ENCODE data around the gene TALDO1. TPM values are rescaled to one million over a fixed set of nuclear protein-coding genes. Genes with fewer than 3 reads are reported as not detected.
A peak's percentile ranks its signal among the peaks of the same experiment; 100 is the strongest.

TALDO1 gene
- total and polyA plus RNA-seq, 12 donors, result 55.3 to 124 (median 96.3) TPM

DNA sequence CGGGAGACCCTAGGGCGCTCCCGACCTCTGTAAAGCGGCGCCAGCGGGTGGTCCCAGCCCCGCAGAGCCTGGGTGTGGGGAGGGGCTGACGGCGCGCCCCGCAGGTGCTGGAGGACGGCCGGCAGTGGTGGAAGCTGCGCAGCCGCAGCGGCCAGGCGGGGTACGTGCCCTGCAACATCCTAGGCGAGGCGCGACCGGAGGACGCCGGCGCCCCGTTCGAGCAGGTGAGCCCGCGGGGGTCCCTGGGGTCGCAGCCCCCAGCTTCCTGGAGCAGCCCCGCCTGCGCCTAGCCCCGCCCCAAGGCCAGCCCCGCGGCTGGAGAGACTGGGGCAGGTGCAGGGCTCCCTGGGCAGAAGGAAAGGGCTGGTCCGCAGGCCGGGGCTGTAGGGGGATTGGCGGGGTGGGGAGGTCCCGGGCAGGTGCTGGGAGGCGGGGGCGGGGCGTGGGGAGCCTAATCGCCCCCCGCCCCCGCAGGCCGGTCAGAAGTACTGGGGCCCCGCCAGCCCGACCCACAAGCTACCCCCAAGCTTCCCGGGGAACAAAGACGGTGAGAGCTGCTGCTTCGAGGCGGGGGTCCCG lies 21.6 kb upstream of the TALDO1 start:
- no peaks in the 10 kb centered on the region for H3K36me3 ChIP-seq
- WGBS, 2 donors, result 2 to 3% methylated on average over 31 to 53 of the region's 53 CpGs
- H3K4me3 ChIP-seq, result peak overlapping the region in 6 of 10 donors; percentile 21 to 48 (median 30)
- no peaks in the 10 kb centered on the region for H3K9me3 ChIP-seq
- DNase-seq, result no peak
- H3K4me1 ChIP-seq, result peaks cover 13 to 63% (median 25%) of the 10 kb centered on the region in 9 donors
- no peak for ATAC-seq
- TF ChIP-seq, protein P1, sequence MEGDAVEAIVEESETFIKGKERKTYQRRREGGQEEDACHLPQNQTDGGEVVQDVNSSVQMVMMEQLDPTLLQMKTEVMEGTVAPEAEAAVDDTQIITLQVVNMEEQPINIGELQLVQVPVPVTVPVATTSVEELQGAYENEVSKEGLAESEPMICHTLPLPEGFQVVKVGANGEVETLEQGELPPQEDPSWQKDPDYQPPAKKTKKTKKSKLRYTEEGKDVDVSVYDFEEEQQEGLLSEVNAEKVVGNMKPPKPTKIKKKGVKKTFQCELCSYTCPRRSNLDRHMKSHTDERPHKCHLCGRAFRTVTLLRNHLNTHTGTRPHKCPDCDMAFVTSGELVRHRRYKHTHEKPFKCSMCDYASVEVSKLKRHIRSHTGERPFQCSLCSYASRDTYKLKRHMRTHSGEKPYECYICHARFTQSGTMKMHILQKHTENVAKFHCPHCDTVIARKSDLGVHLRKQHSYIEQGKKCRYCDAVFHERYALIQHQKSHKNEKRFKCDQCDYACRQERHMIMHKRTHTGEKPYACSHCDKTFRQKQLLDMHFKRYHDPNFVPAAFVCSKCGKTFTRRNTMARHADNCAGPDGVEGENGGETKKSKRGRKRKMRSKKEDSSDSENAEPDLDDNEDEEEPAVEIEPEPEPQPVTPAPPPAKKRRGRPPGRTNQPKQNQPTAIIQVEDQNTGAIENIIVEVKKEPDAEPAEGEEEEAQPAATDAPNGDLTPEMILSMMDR (IDR thresholded peaks at IDR 0.05), result no peak
- intact Hi-C loops (cut with DNase I), result loop anchor here in 7 of 10 donors (2.0 to 10.0 kb wide), 4 partner anchors 61 to 171 kb away; no protein-coding TSS in a partner anchor
- H3K27me3 ChIP-seq, result peaks cover 26 to 74% (median 60%) of the 10 kb centered on the region in 7 donors
- peak overlapping the region in 1 of 10 donors; percentile 60 for H3K27ac ChIP-seq

DNA sequence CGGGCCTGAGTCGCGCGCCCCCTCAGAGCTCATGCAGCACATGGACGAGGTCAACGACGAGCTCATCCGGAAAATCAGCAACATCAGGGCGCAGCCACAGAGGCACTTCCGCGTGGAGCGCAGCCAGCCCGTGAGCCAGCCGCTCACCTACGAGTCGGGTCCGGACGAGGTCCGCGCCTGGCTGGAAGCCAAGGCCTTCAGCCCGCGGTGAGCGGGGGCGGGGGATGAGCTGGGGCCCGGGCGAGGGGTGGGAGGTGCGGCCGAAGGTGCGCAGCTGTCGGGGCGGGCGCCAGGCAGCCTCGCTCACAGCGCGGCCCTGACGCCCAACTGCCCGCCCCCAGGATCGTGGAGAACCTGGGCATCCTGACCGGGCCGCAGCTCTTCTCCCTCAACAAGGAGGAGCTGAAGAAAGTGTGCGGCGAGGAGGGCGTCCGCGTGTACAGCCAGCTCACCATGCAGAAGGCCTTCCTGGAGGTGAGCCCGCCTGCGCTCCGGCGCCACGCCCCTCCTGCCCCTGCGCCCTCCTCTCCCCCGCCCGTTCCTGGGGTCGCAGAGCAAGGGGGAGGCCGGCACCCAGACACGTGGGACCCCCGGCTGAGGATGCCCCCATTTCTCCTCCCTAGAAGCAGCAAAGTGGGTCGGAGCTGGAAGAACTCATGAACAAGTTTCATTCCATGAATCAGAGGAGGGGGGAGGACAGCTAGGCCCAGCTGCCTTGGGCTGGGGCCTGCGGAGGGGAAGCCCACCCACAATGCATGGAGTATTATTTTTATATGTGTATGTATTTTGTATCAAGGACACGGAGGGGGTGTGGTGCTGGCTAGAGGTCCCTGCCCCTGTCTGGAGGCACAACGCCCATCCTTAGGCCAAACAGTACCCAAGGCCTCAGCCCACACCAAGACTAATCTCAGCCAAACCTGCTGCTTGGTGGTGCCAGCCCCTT lies 20.7 kb upstream of the TALDO1 start:
- TF ChIP-seq, protein P1 (IDR thresholded peaks at IDR 0.05), result no peak
- H3K4me1 ChIP-seq, result peaks cover 10 to 54% (median 24%) of the 10 kb centered on the region in 9 donors
- intact Hi-C loops (cut with DNase I), result loop anchor here in 6 of 10 donors (5.0 to 10.0 kb wide), 3 partner anchors 62 to 169 kb away; no protein-coding TSS in a partner anchor

DNA sequence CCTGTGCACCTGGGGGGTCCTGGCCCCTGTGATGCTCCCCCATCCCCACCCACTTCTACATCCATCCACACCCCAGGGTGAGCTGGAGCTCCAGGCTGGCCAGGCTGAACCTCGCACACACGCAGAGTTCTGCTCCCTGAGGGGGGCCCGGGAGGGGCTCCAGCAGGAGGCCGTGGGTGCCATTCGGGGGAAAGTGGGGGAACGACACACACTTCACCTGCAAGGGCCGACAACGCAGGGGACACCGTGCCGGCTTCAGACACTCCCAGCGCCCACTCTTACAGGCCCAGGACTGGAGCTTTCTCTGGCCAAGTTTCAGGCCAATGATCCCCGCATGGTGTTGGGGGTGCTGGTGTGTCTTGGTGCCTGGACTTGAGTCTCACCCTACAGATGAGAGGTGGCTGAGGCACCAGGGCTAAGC lies 20.0 kb upstream of the TALDO1 start:
- no peaks in the 10 kb centered on the region for H3K9me3 ChIP-seq
- ATAC-seq (peak in 1 of 8 donors; percentile 11), DNase-seq (no peak)
- TF ChIP-seq, protein P1 (IDR thresholded peaks at IDR 0.05), result no peak
- peaks cover 10 to 47% (median 24%) of the 10 kb centered on the region in 9 donors for H3K4me1 ChIP-seq
- peak overlapping the region in 2 of 10 donors; percentile 49 to 53 for H3K27ac ChIP-seq
- no peak overlapping the region for H3K4me3 ChIP-seq
- intact Hi-C loops (cut with DNase I), result loop anchor here in 6 of 10 donors (5.0 to 10.0 kb wide), 3 partner anchors 62 to 170 kb away; no protein-coding TSS in a partner anchor
- 86 to 91% methylated on average over 12 of the region's 12 CpGs for WGBS, 2 donors
- H3K27me3 ChIP-seq, result peaks cover 11 to 63% (median 44%) of the 10 kb centered on the region in 7 donors
- H3K36me3 ChIP-seq, result no peaks in the 10 kb centered on the region

More for the DNA sequence above, 20.7 kb upstream of the TALDO1 start:
- peak in 1 of 8 donors; percentile 9 for ATAC-seq
- Histone ChIP-seq H3K4me3 (peak overlapping the region in 8 of 10 donors; percentile 12 to 48 (median 30)), H3K27me3 (peaks cover 18 to 68% (median 51%) of the 10 kb centered on the region in 7 donors), H3K36me3 (no peaks in the 10 kb centered on the region), H3K27ac (peak overlapping the region in 2 of 10 donors; percentile 53 to 60), H3K9me3 (no peaks in the 10 kb centered on the region)
- DNase-seq, result no peak
- WGBS, 2 donors, result 9 to 12% methylated on average over 45 to 61 of the region's 61 CpGs
